ENCODE results near the gene PPARA. TPM values are rescaled to one million over a fixed set of nuclear protein-coding genes. Genes with fewer than 3 reads are reported as not detected.

PPARA gene
- total RNA-seq, 1 donor from 2014 or later, result 13.0 TPM

- no peak for TF ChIP-seq CTCF (IDR thresholded peaks at IDR 0.05; ENCODE audit: unreplicated experiment)
- H3K4me1 Mint-ChIP-seq, result peaks cover 7% of the 10 kb centered on the region
- H3K9me3 Mint-ChIP-seq, result no peaks in the 10 kb centered on the region
- DNase-seq (ENCODE audit: low spot score in 2 of 2, unreplicated experiment in 2 of 2), result no peak
- no peak overlapping the region for H3K4me3 Mint-ChIP-seq
- H3K27me3 Mint-ChIP-seq (ENCODE audit: low read depth), result no peaks in the 10 kb centered on the region
- no peak overlapping the region for H3K27ac Mint-ChIP-seq
- H3K36me3 Mint-ChIP-seq, result peaks cover 9% of the 10 kb centered on the region
Measured at GRCh38 chr22:46104170-46104880, 46.0 kb upstream of the PPARA start.

GRCh38 chr22:46104881-46105493 lies 45.3 kb upstream of the PPARA start:
- Mint-ChIP-seq H3K4me1 (peaks cover 7% of the 10 kb centered on the region), H3K4me3 (no peak overlapping the region), H3K27me3 (ENCODE audit: low read depth) (no peaks in the 10 kb centered on the region), H3K9me3 (no peaks in the 10 kb centered on the region), H3K36me3 (peaks cover 9% of the 10 kb centered on the region), H3K27ac (no peak overlapping the region)
- no peak for DNase-seq (ENCODE audit: low spot score in 2 of 2, unreplicated experiment in 2 of 2)
- no peak for TF ChIP-seq CTCF (IDR thresholded peaks at IDR 0.05; ENCODE audit: unreplicated experiment)

GRCh38 chr22:46105494-46106278 lies 44.6 kb upstream of the PPARA start:
- H3K27ac Mint-ChIP-seq, result peak overlapping the region; percentile 71
- no peaks in the 10 kb centered on the region for H3K27me3 Mint-ChIP-seq (ENCODE audit: low read depth)
- TF ChIP-seq CTCF (IDR thresholded peaks at IDR 0.05; ENCODE audit: unreplicated experiment), result no peak
- H3K36me3 Mint-ChIP-seq, result peaks cover 9% of the 10 kb centered on the region
- no peak overlapping the region for H3K4me3 Mint-ChIP-seq
- DNase-seq (ENCODE audit: low spot score in 2 of 2, unreplicated experiment in 2 of 2), result no peak
- H3K4me1 Mint-ChIP-seq, result peaks cover 7% of the 10 kb centered on the region
- no peaks in the 10 kb centered on the region for H3K9me3 Mint-ChIP-seq

GRCh38 chr22:46106279-46107022 lies 43.9 kb upstream of the PPARA start:
- DNase-seq (ENCODE audit: low spot score in 2 of 2, unreplicated experiment in 2 of 2), result no peak
- Mint-ChIP-seq H3K36me3 (peaks cover 7% of the 10 kb centered on the region), H3K27ac (no peak overlapping the region), H3K27me3 (ENCODE audit: low read depth) (no peaks in the 10 kb centered on the region), H3K4me1 (peaks cover 7% of the 10 kb centered on the region), H3K9me3 (no peaks in the 10 kb centered on the region), H3K4me3 (no peak overlapping the region)
- TF ChIP-seq CTCF (IDR thresholded peaks at IDR 0.05; ENCODE audit: unreplicated experiment), result no peak

- H3K9me3 Mint-ChIP-seq, result no peaks in the 10 kb centered on the region
- H3K36me3 Mint-ChIP-seq, result peaks cover 4% of the 10 kb centered on the region
- no peak for DNase-seq (ENCODE audit: low spot score in 2 of 2, unreplicated experiment in 2 of 2)
- H3K27ac Mint-ChIP-seq, result no peak overlapping the region
- H3K27me3 Mint-ChIP-seq (ENCODE audit: low read depth), result no peaks in the 10 kb centered on the region
- no peak overlapping the region for H3K4me3 Mint-ChIP-seq
- no peak for TF ChIP-seq CTCF (IDR thresholded peaks at IDR 0.05; ENCODE audit: unreplicated experiment)
- peaks cover 7% of the 10 kb centered on the region for H3K4me1 Mint-ChIP-seq
Measured at GRCh38 chr22:46107089-46107664, 43.1 kb upstream of the PPARA start.

All from mesothelial cell of epicardium (in vitro differentiated cells).